Measurements from ENCODE around the gene PRELP.

Gene PRELP

GRCh38 chr1:203539831-203540546 lies 64.4 kb downstream of the PRELP start:
- peaks cover 0 to 16% of the 10 kb centered on the region in 2 donors for H3K4me1 ChIP-seq (ENCODE audit: control insufficient read depth in 1 of 2, insufficient read depth in 2 of 2, low read length in 2 of 2)

More at GRCh38 chr1:203539831-203540546, 64.4 kb downstream of the PRELP start:
- H3K9me3 ChIP-seq (ENCODE audit: control insufficient read depth in 1 of 2, low read length in 2 of 2), result no peaks in the 10 kb centered on the region
- H3K27me3 ChIP-seq (ENCODE audit: low read depth, low read length), result no peaks in the 10 kb centered on the region
- no peaks in the 10 kb centered on the region for H3K36me3 ChIP-seq (ENCODE audit: control insufficient read depth in 1 of 2, insufficient read depth in 2 of 2, low read length in 2 of 2)
- no peak overlapping the region for H3K27ac ChIP-seq (ENCODE audit: low read length)
- H3K4me3 ChIP-seq (ENCODE audit: low read depth in 1 of 2, low read length in 2 of 2), result no peak overlapping the region
